HepG2 (cell line): ENCODE results near the gene OLAH. TPM values are rescaled to one million over a fixed set of nuclear protein-coding genes. Genes with fewer than 3 reads are reported as not detected.

Experiments
- FOXA3 ChIP-seq: IDR thresholded peaks from 2 replicates; pipeline ENCODE4 v1.6.1; 2016; ENCODE audit warnings: missing genetic modification reagents, missing compliant biosample characterization
- GABPB1 ChIP-seq: IDR thresholded peaks from 2 replicates; pipeline ENCODE4 v1.6.1; 2016; ENCODE audit warnings: mild to moderate bottlenecking, missing genetic modification reagents, moderate library complexity, missing compliant biosample characterization
- MED1 ChIP-seq: sonication (generic); formaldehyde crosslinking; IDR thresholded peaks from 2 replicates; pipeline ENCODE4 v1.4.0; 2020; ENCODE audit warnings: missing genetic modification reagents
- PLSCR1 ChIP-seq: sonication (generic); formaldehyde crosslinking; IDR thresholded peaks from 2 replicates; pipeline ENCODE4 v1.5.0; 2020; ENCODE audit warnings: missing genetic modification reagents, mild to moderate bottlenecking, borderline replicate concordance
- REL ChIP-seq: sonication (generic); formaldehyde crosslinking; conservative IDR thresholded peaks from 2 replicates; pipeline ENCODE4 v1.8.0; 2022; ENCODE audit warnings: mild to moderate bottlenecking, missing genetic modification reagents, moderate library complexity
- REPIN1 ChIP-seq: sonication (generic); formaldehyde crosslinking; IDR thresholded peaks from 2 replicates; pipeline ENCODE4 v1.8.0; 2022; ENCODE audit warnings: missing genetic modification reagents, low read depth, mild to moderate bottlenecking, borderline replicate concordance
- SMYD3 ChIP-seq: sonication (generic); formaldehyde crosslinking; IDR thresholded peaks from 2 replicates; pipeline ENCODE4 v1.8.1; 2023; ENCODE audit warnings: mild to moderate bottlenecking, missing genetic modification reagents
- SRY ChIP-seq: sonication (generic); formaldehyde crosslinking; IDR thresholded peaks from 2 replicates; pipeline ENCODE4 v1.8.0; 2022; ENCODE audit warnings: mild to moderate bottlenecking, missing genetic modification reagents
- STAT5B ChIP-seq: sonication (generic); formaldehyde crosslinking; IDR thresholded peaks from 2 replicates; pipeline ENCODE4 v1.4.0; 2020; ENCODE audit warnings: missing genetic modification reagents
- ZBTB1 ChIP-seq: sonication (generic); formaldehyde crosslinking; IDR thresholded peaks from 2 replicates; pipeline ENCODE4 v1.4.0; 2020; ENCODE audit warnings: missing genetic modification reagents, borderline replicate concordance
- ZC3H13 ChIP-seq: sonication (generic); formaldehyde crosslinking; IDR thresholded peaks from 2 replicates; pipeline ENCODE4 v1.8.1; 2023; ENCODE audit warnings: mild to moderate bottlenecking, missing genetic modification reagents, moderate library complexity
- ZFP36 ChIP-seq: fragments of 150-350 bp; IDR thresholded peaks from 2 replicates; pipeline ENCODE4 v1.6.1; 2018; ENCODE audit warnings: borderline replicate concordance, low read length, low read depth; ENCODE audit not compliant: partially characterized antibody
- ZIK1 ChIP-seq: sonication (generic); formaldehyde crosslinking; IDR thresholded peaks from 2 replicates; pipeline ENCODE4 v1.5.0; 2020; ENCODE audit warnings: mild to moderate bottlenecking, low read depth, missing genetic modification reagents, borderline replicate concordance
- ZNF24 ChIP-seq: fragments of 450-650 bp; IDR thresholded peaks from 2 replicates; pipeline ENCODE4 v1.6.1; 2017; ENCODE audit warnings: antibody characterized with exemption, mild to moderate bottlenecking
- ZNF343 ChIP-seq: sonication (generic); formaldehyde crosslinking; IDR thresholded peaks from 2 replicates; pipeline ENCODE4 v1.4.0; 2020; ENCODE audit warnings: mild to moderate bottlenecking, missing genetic modification reagents
- ZNF407 ChIP-seq: sonication (generic); formaldehyde crosslinking; IDR thresholded peaks from one replicate; pipeline ENCODE4 v1.5.1; 2020; ENCODE audit warnings: mild to moderate bottlenecking, missing genetic modification reagents; ENCODE audit errors: not compliant biosample characterization
- ZNF414 ChIP-seq: sonication (generic); formaldehyde crosslinking; IDR thresholded peaks from 2 replicates; pipeline ENCODE4 v1.5.0; 2020; ENCODE audit warnings: missing genetic modification reagents
- ZNF572 ChIP-seq: sonication (generic); formaldehyde crosslinking; IDR thresholded peaks from 2 replicates; pipeline ENCODE4 v1.5.1; 2020; ENCODE audit warnings: mild to moderate bottlenecking, missing genetic modification reagents
- polyA plus RNA-seq, 8 experiments: library from polyadenylated mRNA; depleted of rRNA in 3 of 8; stranded (reverse) in 7 of 8; unstranded in 1 of 8; fragments of >200 nt; fragmentation: Illumina TruSeq in 4 of 8; extraction: Trizol in 4 of 8; gene quantifications; 2 replicates each; pipeline versions ENCODE4 v1.2.1 to v1.2.3, GENCODE V29; 2011 to 2016; ENCODE audit warnings: low read depth in 4 of 8, missing spikeins in 1 of 8, mixed read lengths in 1 of 8; ENCODE audit not compliant: insufficient read depth in 1 of 8
- total RNA-seq, 5 experiments: library from RNA; depleted of rRNA; stranded (reverse); fragments of >200 nt; fragmentation: Illumina TruSeq; extraction: Trizol; gene quantifications; 2 replicates each; pipeline ENCODE4 v1.2.3, GENCODE V29; 2016; ENCODE audit warnings: low read depth in 1 of 5

The OLAH gene
- total and polyA plus RNA-seq, 2 of the 13 experiments (the other 11 are each of a cell fraction or from before 2014, with no cell fraction given), result 0.13 TPM; not detected in 1

DNA sequence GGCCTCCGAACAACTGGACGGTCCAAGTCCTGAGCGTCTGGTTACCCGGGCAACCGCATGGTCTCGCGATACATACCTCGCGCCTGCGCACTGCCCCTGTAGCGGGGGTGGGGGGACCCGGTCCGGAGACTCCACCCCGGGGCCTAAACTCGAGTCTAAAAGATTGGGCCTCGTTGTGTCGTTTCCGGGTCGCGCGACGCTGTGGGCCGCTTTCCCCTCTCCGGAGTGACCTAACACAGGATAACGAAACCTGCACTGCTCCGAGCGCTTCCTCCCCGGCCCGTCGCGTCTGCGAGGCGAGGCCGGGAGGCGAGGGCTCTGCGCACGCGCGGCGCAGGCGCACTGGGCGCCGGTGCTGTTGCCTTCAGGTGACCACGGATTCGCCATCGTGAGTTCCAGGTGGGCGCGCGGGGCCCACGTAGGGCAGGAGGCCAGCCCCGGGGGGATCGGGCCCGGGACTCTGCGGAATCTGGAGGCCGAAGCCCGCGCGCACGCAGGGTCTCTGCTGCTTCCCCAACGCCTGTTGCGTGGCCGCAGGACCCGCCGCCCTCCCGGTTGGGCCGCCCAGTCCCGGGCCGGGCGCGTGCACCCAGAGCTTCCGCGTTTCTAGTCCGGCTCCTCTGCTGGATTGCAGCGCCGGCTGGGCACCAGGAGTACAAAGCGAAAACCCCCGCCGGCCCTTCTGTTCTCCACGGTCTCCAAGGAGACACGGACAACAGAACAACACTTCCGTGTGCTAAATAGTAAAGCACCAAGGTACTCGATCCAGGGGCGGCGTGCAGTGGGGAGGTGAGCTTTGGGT is 53.5 kb downstream of the OLAH start, which contains the start of gene RPP38 (continued):
- TF ChIP-seq ZNF414 (CRISPR knock-in tag) (peak; percentile 70; the same call in 1 of the 2 replicates), ZC3H13 (peak; percentile 84), ZBTB1 (CRISPR knock-in tag) (no peak), SRY (CRISPR knock-in tag) (peak; percentile 95), FOXA3 (CRISPR knock-in tag) (0 out of 2 replicates have a peak, but pooled peaks have one; percentile 5), SMYD3 (peak; percentile 93; the same call in 1 of the 2 replicates), GABPB1 (CRISPR knock-in tag) (peak; percentile 84), ZNF24 (no peak), REL (peak; percentile 97), ZIK1 (CRISPR knock-in tag) (peak; percentile 84; the same call in 1 of the 2 replicates), ZNF572 (CRISPR knock-in tag) (0 out of 2 replicates have a peak, but pooled peaks have one; percentile 55), ZFP36 (no peak), ZNF407 (CRISPR knock-in tag) (peak; percentile 95), ZNF343 (CRISPR knock-in tag) (peak; percentile 93; the same call in 1 of the 2 replicates), REPIN1 (peak; percentile 85; the same call in 1 of the 2 replicates), MED1 (CRISPR knock-in tag) (peak; percentile 61), PLSCR1 (CRISPR knock-in tag) (no peak), STAT5B (peak; percentile 22)
